GM21360 (cell line): ENCODE results near the gene ITLN2.
"Not testable (repeated sequence)": the region's sequence is repeated elsewhere in the genome, so short reads cannot be mapped to it uniquely, and the experiment has no call there.

Source experiments
- ATAC-seq: cut with Tn5 transposase; IDR thresholded peaks from one replicate; pipeline ENCODE4 v1.9.1; 2021; ENCODE audit warnings: mild to moderate bottlenecking, moderate library complexity; ENCODE audit not compliant: unreplicated experiment

ITLN2 gene

DNA sequence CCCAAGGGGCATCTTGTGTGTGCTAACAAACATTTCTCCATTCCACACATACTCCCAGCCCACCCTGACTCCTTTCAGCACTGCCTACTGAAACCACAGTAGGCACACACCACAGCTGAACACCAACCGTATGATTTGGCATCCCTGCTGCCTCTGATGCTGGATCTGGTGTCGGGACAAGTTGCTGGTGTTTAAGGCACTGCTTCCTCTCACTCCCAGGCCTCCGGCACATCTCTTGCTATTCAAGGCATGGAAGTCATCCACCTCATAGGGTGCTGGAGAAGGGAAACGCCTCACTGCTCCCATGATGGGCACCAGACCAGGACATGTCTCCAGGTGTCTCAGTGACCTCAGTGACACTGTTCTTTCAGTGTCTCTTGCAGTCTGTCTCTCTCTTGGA, 2.4 kb upstream of the ITLN2 start:
- ATAC-seq: no peak

- no peak for ATAC-seq
Observed at GRCh38 chr1:160953030-160953429, 1.6 kb downstream of the ITLN2 start.

GRCh38 chr1:160952129-160952510, 2.5 kb downstream of the ITLN2 start:
- ATAC-seq: no peak

DNA sequence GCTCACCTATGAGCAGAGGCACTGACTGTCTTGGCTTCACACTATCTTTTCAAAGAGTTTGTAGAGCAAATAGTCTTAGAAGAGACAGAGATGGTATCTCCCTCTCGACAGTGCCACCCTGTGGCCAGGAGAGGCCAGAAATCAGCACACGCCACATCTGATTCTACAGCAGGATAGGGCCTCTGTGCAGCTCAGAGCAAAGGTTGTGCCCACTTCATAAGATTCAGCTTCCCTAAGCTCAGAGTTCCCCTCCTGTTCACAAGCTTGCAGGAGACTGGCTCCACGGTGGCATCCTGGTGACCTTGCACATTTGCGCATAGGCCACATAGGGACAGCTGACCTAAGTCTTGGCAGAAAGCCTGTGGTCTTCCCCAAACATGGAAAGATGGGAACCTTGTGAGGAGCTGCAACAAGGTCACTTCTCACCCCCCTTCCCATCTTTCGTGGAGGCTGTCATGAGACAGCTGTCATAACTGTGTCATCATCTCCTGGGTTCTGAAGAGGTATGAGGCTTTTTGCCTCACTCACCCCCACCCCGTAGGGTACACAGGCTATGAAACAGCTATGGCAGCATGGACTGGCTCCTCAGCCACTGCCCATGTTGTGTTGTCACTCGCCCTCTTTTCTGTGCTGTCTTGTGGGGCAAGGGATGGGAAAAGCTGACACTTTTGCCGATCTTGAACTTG, 3.0 kb downstream of the ITLN2 start:
- no peak for ATAC-seq

GRCh38 chr1:160950657-160951056, 4.0 kb downstream of the ITLN2 start:
- no peak for ATAC-seq

DNA sequence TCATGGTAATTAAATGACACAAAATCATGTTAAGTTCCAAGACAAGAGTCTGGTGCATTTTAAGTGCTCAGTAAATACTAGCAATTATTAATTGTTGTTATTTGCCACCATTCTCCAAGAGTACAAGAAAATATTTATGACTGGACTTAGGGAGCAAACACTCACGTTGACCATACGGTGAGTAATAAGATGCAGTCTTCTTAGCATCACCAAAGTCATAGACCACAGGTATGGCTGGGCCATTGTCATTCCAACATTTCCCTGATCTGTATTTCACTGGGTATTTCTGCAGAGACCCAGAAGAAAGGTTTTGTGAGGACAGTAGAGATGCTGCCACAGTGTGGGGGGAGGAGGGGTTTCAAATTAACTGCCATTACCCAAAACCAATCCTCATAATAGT, 4.7 kb downstream of the ITLN2 start:
- no peak for ATAC-seq

DNA sequence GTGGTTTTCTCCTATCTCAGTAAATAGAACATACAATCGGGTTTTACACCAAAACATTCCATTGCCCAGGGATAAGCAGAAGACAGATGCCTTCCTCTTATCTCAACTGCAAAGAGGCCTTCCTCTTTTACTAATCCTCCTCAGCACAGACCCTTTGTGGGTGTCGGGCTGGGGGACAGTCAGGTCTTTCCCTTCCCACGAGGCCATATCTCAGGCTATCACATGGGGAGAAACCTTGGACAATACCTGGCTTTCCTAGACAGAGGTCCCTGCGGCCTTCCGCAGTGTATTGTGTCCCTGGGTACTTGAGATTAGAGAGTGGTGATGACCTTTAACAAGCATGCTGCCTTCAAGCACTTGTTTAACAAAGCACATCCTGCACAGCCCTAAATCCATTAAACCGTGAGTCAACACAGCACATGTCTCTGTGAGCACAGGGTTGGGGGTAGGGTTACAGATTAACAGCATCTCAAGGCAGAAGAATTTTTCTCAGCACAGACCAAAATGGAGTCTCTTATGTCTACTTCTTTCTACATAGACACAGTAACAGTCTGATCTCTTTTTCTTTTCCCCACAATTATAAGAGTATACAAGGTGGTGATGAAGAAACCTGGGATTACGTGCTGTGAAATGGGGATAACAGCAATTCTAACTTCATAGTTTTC, 5.3 kb downstream of the ITLN2 start:
- ATAC-seq: not testable (repeated sequence)

GRCh38 chr1:160947174-160947759, 7.3 kb downstream of the ITLN2 start:
- ATAC-seq: not testable (repeated sequence)

DNA sequence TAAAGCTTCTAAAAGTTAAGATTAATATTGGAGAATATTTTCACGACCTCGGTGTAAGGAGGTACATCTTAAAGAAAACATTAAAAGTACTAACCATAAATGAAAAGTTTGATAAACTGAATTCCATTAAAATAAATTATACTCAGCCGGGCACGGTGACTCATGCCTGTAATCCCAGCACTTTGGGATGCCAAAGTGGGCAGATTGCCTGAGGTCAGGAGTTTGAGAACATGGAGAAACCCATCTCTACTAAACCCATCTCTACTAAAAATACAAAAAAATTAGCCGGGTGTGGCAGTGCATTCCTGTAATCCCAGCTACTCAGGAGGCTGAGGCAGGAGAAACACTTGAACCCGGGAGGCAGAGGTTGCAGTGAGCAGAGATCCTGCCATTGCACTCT, 8.7 kb downstream of the ITLN2 start:
- not testable (repeated sequence) for ATAC-seq

DNA sequence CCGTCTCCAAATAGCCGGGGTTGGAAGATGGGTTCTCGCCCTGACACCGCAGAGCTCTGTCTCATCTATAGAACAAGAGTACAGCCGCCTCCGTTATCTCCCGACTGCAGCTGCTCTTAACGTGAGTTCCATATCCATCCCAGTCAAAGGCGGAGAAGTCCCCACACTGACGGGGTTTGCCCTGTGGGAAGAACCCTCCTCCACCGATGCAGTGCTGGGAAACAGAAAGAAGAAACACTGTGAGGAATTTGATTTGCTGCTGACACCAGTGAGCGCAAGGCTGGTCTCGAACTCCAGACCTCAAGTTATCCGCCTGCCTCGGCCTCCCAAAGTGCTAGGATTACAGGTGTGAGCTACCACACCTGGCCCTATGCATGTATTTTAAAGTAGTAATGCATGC, 9.5 kb downstream of the ITLN2 start:
- ATAC-seq: no peak

DNA sequence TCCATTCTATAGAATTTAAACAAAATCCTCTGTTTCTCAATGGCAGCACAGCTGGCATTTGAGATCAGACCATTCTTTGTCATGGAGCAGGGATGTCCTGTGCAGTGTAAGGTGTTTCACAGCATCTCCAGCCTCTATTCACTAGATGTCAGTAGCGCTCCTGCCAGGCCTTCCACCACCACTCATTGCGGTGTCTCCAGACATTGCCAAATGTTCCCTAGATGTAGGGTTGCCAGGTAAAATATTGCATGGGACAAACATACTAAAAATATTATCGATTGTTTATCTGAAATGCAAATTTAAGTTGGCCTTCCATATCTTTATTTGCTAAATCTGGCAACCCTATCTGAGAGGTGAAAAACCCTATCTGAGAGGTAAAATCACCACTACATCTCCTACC, 11.7 kb downstream of the ITLN2 start:
- no peak for ATAC-seq

GRCh38 chr1:160936666-160937065, 17.9 kb downstream of the ITLN2 start:
- ATAC-seq: not testable (repeated sequence)

- no peak for ATAC-seq
Observed at GRCh38 chr1:160935527-160936258, 18.9 kb downstream of the ITLN2 start.

- not testable (repeated sequence) for ATAC-seq
Observed at GRCh38 chr1:160933305-160933704, 21.3 kb downstream of the ITLN2 start.

- ATAC-seq: no peak
Observed at GRCh38 chr1:160925652-160926244, 28.9 kb downstream of the ITLN2 start.

- no peak for ATAC-seq
Observed at GRCh38 chr1:160924791-160925651, 29.6 kb downstream of the ITLN2 start.

- no peak for ATAC-seq
Observed at GRCh38 chr1:160916666-160917065, 37.9 kb downstream of the ITLN2 start.

- ATAC-seq: not testable (repeated sequence)
Observed at GRCh38 chr1:160913229-160913628, 41.4 kb downstream of the ITLN2 start.

DNA sequence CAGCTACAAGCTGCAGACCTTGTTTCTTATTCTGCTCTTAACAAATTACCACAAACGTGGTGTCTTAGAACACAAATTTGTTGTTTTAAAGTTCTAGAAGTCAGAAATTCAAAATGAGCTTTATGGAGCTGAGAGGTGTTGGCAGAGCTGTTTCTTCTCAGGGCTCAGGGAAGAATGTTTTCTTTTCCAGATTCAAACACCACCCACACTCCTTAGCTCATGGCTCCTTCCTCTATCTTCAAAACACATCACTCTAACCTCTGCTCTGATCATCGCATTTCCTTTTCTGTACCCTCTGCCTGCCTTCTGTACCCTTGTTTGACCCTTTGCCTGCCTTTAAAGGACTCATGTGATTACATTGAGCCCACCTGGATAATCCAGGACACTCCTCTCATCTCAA, 42.7 kb downstream of the ITLN2 start:
- ATAC-seq: no peak

- ATAC-seq: no peak
Observed at GRCh38 chr1:160911441-160911840, 43.2 kb downstream of the ITLN2 start.
